Kidney (tissue), 14 donors: ENCODE data around the gene CHD2. TPM values are rescaled to one million over a fixed set of nuclear protein-coding genes. Genes with fewer than 3 reads are reported as not detected.

ENCODE experiments used
- DNase-seq, 5 donors: peaks; one replicate each; pipeline ENCODE4 v3.0.0-alpha.2; 2013 to 2020
- FAIRE-seq: peaks from 2 replicates; lab custom pipeline; 2012; peaks lifted over from hg19 to GRCh38; lab: Jason Lieb, UNC
- H3K27ac ChIP-seq, 2 donors: one replicate each; pipeline ENCODE4 v1.7.0; 2013; ENCODE audit warnings: low read depth in 2 of 2, low read length in 2 of 2, inconsistent platforms in 1 of 2
- H3K27me3 ChIP-seq: one replicate; pipeline ENCODE4 v1.7.1; 2013; ENCODE audit warnings: low read length, inconsistent platforms; ENCODE audit not compliant: control insufficient read depth, insufficient read depth
- H3K36me3 ChIP-seq, 3 donors: one replicate each; pipeline versions ENCODE4 v1.7.0 to v1.7.1; 2013; ENCODE audit warnings: low read length in 3 of 3, control low read depth in 1 of 3, inconsistent platforms in 1 of 3; ENCODE audit not compliant: insufficient read depth in 3 of 3, control insufficient read depth in 2 of 3
- H3K4me1 ChIP-seq, 3 donors: one replicate each; pipeline versions ENCODE4 v1.7.0 to v1.7.1; 2013; ENCODE audit warnings: low read length in 3 of 3, inconsistent platforms in 1 of 3, low read depth in 1 of 3; ENCODE audit not compliant: control insufficient read depth in 2 of 3, insufficient read depth in 2 of 3
- H3K4me3 ChIP-seq, 3 donors: one replicate each; pipeline versions ENCODE4 v1.7.0 to v1.8.1; 2013; ENCODE audit warnings: low read length in 3 of 3, control low read depth in 1 of 3, inconsistent platforms in 1 of 3
- H3K9ac ChIP-seq, 3 donors: one replicate each; pipeline versions ENCODE4 v1.7.0 to v1.7.1; 2013; ENCODE audit warnings: low read length in 3 of 3, control low read depth in 1 of 3, inconsistent platforms in 1 of 3
- H3K9me3 ChIP-seq, 3 donors: one replicate each; pipeline versions ENCODE4 v1.7.0 to v1.7.1; 2013; ENCODE audit warnings: low read length in 3 of 3, control low read depth in 1 of 3, inconsistent platforms in 1 of 3; ENCODE audit not compliant: control insufficient read depth in 2 of 3, insufficient read depth in 1 of 3
- intact Hi-C: fragments of 100-400 bp; cut with DNase I; formaldehyde crosslinking; loops from one replicate; pipeline ENCODE4 v1.11.1; 2022
- polyA plus RNA-seq: library from polyadenylated mRNA; stranded (reverse); fragments of 350-450 nt; fragmentation: Illumina TruSeq; extraction: RNeasy Lipid Tissue Mini Kit (QIAGEN cat#74804); gene quantifications from one replicate; pipeline ENCODE4 v1.2.3, GENCODE V29; 2014; ENCODE audit warnings: low read depth, low replicate concordance; ENCODE audit not compliant: insufficient read depth
- total RNA-seq: library from RNA; stranded (reverse); fragmentation: NEBNext Ultra II Directional; extraction: Animal tissue kit (Norgen Biotek cat#: 25700); gene quantifications from one replicate; pipeline ENCODE4 v1.2.1, GENCODE V29; 2021
- TF ChIP-seq, protein P1 (sequence below): IDR thresholded peaks from 3 replicates; pipeline ENCODE4 v1.5.1; 2012; ENCODE audit warnings: mild to moderate bottlenecking, moderate library complexity, borderline replicate concordance; ENCODE audit not compliant: insufficient read depth; ENCODE audit errors: extremely low read depth
- donor health status: control.
- donor health status: control.
- donor health status: control.
- donor health status: control.
- donor health status: control.
- donor health status: DM: yes; HTN: yes; CAD: no.
- donor health status: Normal renal cell carcinoma (clear cell type).

The CHD2 gene
- total and polyA plus RNA-seq, 2 donors from 2014 or later = 22.5 to 137 TPM

DNA sequence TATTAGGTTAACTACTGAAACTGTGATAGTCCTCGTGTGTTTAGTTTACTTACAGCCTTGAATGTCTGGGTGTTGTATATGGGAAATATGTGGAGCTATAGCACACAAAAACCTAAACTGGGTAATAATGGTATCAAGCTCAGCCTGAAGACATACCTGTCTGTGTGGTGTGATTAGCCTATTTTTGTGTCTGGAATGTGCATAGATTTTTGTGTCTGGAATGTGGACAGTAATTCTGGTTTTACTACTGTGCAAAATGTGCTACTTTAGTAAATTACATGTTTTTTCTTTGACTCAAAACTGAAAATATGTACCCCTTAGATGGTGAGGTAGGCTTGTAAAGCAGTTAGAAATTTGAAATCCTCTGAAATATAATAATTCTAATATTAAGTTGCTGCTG, 43.5 kb downstream of the CHD2 start:
- intact Hi-C loops = no loop called here
- DNase-seq (no peak), FAIRE-seq (no peak)
- Histone ChIP-seq H3K4me1 (no peaks in the 10 kb centered on the region), H3K27me3 (no peaks in the 10 kb centered on the region), H3K9me3 (no peaks in the 10 kb centered on the region), H3K27ac (no peak overlapping the region), H3K9ac (no peak overlapping the region), H3K36me3 (peaks cover 42 to 79% (median 62%) of the 10 kb centered on the region in 3 donors), H3K4me3 (no peak overlapping the region)
- TF ChIP-seq, protein P1, sequence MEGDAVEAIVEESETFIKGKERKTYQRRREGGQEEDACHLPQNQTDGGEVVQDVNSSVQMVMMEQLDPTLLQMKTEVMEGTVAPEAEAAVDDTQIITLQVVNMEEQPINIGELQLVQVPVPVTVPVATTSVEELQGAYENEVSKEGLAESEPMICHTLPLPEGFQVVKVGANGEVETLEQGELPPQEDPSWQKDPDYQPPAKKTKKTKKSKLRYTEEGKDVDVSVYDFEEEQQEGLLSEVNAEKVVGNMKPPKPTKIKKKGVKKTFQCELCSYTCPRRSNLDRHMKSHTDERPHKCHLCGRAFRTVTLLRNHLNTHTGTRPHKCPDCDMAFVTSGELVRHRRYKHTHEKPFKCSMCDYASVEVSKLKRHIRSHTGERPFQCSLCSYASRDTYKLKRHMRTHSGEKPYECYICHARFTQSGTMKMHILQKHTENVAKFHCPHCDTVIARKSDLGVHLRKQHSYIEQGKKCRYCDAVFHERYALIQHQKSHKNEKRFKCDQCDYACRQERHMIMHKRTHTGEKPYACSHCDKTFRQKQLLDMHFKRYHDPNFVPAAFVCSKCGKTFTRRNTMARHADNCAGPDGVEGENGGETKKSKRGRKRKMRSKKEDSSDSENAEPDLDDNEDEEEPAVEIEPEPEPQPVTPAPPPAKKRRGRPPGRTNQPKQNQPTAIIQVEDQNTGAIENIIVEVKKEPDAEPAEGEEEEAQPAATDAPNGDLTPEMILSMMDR = no peak

DNA sequence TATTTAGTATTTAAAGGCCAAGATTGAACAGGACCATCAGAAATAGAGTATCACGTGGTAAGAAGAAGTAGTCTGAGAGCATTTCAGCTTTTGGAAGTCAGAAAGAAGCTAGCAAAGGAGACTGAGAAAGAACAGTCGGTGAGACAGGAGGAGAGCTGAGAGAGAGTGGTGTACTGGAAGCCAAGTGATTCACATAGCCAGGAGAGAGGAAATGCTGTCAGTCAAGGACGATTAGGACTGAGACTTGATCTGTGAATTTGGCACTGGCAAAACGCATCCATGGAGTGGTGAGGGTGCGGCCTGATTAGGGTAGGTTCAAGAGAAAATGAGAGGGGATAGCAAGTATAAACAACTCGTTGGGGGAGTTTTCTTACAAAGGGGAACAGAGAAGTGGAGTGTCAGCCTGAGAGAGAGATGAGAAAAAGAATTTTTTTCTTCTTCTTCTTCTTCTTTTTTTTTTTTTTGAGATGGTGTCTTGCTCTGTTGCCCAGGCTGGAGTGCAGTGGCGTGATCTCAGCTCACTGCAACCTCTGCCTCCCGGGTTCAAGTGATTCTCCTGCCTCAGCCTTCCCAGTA, 44.9 kb downstream of the CHD2 start:
- Histone ChIP-seq H3K4me3 (no peak overlapping the region), H3K27ac (no peak overlapping the region), H3K9ac (no peak overlapping the region), H3K27me3 (no peaks in the 10 kb centered on the region), H3K9me3 (peaks cover 2 to 13% (median 6%) of the 10 kb centered on the region in 3 donors), H3K4me1 (no peaks in the 10 kb centered on the region), H3K36me3 (peaks cover 42 to 79% (median 64%) of the 10 kb centered on the region in 3 donors)
- DNase-seq = no peak
- TF ChIP-seq, protein P1 = no peak
- no peak for FAIRE-seq
- intact Hi-C loops = no loop called here

DNA sequence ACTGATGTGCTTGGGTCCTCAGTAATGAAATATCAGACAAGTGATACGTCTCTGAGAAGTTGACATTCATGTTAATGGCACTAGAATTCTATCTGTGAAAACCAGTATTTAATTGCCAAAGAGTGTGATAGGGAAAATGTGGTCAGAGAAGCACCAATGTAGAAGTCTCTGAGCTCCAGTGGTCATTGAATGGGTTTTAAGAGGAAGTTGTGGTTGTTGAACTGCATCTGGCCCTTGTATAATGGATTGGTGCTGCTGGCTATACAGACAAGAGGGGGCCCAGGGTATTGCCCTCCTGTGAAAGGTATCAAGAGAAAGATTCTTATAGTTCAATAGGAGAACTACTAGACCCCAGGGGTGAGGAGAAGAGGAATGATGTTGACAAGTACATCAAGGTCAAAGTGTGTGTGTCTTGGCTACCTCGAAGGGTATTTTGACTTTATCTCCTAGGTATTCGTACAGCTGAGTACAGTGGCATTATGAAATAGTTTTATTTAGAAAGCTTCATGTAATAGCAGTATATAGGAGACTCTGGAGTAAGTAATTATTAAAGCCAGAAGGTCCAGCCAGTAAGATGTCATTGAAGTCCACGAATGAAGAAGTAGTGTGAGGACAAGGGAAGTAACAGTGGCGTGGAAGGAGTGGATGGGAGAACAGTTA, 47.1 kb downstream of the CHD2 start:
- H3K4me3 ChIP-seq = no peak overlapping the region
- no peaks in the 10 kb centered on the region for H3K27me3 ChIP-seq
- intact Hi-C loops = no loop called here
- peaks cover 2 to 17% (median 6%) of the 10 kb centered on the region in 3 donors for H3K9me3 ChIP-seq
- DNase-seq (no peak), FAIRE-seq (no peak)
- H3K36me3 ChIP-seq = peaks cover 38 to 84% (median 65%) of the 10 kb centered on the region in 3 donors
- H3K4me1 ChIP-seq = no peaks in the 10 kb centered on the region
- no peak overlapping the region for H3K27ac ChIP-seq
- TF ChIP-seq, protein P1 = no peak
- H3K9ac ChIP-seq = no peak overlapping the region
